ENCODE data around the gene MRPS12. TPM values are rescaled to one million over a fixed set of nuclear protein-coding genes. Genes with fewer than 3 reads are reported as not detected.

MRPS12 gene
- total and polyA plus RNA-seq, 4 donors = 14.3 to 33.3 (median 20.4) TPM

DNA sequence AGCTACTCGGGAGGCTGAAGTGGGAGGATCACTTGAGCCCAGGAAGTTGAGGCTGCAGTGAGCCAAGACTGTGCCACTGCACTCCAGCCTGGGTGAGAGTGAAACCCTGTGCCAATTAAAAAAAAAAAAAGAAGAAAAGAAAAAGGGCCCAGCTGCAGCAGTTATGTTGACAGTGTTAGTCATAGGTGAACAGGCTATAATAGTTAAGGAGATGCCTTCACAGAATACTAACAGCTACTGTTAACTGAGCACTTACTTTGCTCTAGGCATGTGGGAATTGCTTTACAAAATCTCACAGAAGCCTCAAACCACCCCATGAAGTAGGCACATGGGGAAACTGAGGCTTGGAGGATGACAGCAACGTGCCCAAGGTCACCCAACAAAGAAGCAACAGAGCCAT is 40.9 kb downstream of the MRPS12 start:
- H3K9me3 ChIP-seq (ENCODE audit: control insufficient read depth, low read length) = no peaks in the 10 kb centered on the region
- no peak overlapping the region for H3K27ac ChIP-seq (ENCODE audit: low read depth in 1 of 2, low read length in 2 of 2)
- DNase-seq (no peak), ATAC-seq (ENCODE audit: low FRiP score) (no peak)
- H3K27me3 ChIP-seq (ENCODE audit: control insufficient read depth in 1 of 2, insufficient read depth in 2 of 2, low read length in 1 of 2) = no peaks in the 10 kb centered on the region
- intact Hi-C loops (cut with DNase I) = no loop called here
- no peaks in the 10 kb centered on the region for H3K4me1 ChIP-seq (ENCODE audit: control insufficient read depth in 1 of 2, insufficient read depth in 2 of 2, low read length in 2 of 2)
- no peak overlapping the region for H3K4me3 ChIP-seq (ENCODE audit: low read length in 2 of 2)
- WGBS, 2 donors = 93 to 98% methylated on average over 2 of the region's 2 CpGs
- H3K36me3 ChIP-seq (ENCODE audit: control insufficient read depth in 1 of 2, insufficient read depth in 2 of 2, low read length in 1 of 2) = no peaks in the 10 kb centered on the region

DNA sequence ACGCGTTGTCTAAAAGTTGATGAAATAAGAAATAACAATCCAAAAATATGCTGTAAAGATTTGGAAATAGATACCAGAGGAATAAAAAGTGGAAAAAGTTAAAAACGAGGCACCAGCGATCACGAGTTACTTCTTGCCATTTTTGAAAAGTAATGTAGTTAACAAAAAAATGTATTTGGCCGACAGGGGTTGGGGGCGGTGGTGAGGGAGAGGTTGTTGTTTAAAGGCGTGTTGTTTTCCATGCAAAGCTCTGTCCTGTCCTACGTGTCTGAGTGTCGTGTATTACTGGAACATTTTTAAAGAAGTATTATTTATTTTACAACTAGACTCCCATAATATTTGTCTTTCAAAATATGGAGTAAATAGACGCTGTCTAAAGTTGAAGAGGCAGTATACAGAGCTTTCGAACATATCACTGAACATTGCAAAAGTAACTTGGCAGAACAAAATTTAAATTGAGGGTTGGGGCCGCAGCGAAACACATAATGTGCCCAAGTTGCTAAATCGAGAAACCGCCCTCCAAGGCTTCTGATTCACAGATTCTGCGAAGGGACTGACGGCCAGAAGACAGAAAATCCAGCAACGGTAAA is 44.0 kb downstream of the MRPS12 start:
- no peaks in the 10 kb centered on the region for H3K27me3 ChIP-seq (ENCODE audit: control insufficient read depth in 1 of 2, insufficient read depth in 2 of 2, low read length in 1 of 2)
- no peaks in the 10 kb centered on the region for H3K9me3 ChIP-seq (ENCODE audit: control insufficient read depth, low read length)
- DNase-seq (no peak), ATAC-seq (ENCODE audit: low FRiP score) (no peak)
- peak overlapping the region in 1 of 2 donors; percentile 35 for H3K27ac ChIP-seq (ENCODE audit: low read depth in 1 of 2, low read length in 2 of 2)
- WGBS, 2 donors = 3 to 6% methylated on average over 19 of the region's 19 CpGs
- H3K4me3 ChIP-seq (ENCODE audit: low read length in 2 of 2) = peak overlapping the region; percentile 32 to 52
- H3K4me1 ChIP-seq (ENCODE audit: control insufficient read depth in 1 of 2, insufficient read depth in 2 of 2, low read length in 2 of 2) = no peaks in the 10 kb centered on the region
- H3K36me3 ChIP-seq (ENCODE audit: control insufficient read depth in 1 of 2, insufficient read depth in 2 of 2, low read length in 1 of 2) = no peaks in the 10 kb centered on the region
- intact Hi-C loops (cut with DNase I) = loop anchor here (5.0 kb wide), 1 partner anchor 58 kb away; the partner anchor contains the start of gene FBXO27 (in 2 of the 2)

DNA sequence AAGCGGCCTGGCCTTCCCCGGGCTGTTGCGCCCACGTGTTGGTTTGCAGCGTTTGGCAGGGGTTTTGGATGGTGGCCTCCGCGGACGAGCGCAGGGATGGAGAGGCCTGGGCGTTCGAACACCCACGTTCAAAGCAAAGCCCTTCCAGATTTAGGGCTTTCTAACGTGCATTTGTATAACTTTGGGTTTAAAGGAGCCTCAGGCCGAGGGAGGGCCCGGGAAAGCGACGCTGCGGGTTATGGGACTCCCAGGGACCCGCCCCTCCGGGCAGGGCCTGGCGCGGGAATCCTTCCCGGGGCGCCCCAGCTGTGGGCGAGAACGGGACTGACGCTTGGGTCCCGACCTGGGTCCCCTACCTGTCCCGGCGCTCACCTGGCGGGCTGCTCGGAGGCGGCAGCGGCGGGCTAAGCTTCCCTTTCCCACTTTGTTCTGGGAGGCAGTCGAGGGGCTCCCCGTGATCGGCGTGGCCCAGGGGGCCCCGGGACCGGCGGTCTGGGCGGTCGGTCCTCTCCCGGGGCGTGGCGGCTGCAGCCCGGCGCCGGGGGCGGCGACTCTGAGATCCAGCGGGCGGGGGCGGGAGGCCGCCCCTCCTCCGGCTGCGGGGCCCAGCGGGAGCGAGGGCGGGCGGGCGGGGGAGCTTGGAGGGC is 44.6 kb downstream of the MRPS12 start, which contains the start of gene FBXO17:
FBXO17 (minus strand) TSS at position 529 of the 647 bp plus-strand sequence. CDS start 25,423 bp downstream, outside the sequence.
- Histone ChIP-seq H3K36me3 (ENCODE audit: control insufficient read depth in 1 of 2, insufficient read depth in 2 of 2, low read length in 1 of 2) (no peaks in the 10 kb centered on the region), H3K27ac (ENCODE audit: low read depth in 1 of 2, low read length in 2 of 2) (peak within 1 kb of the TSS; percentile 49 to 65), H3K4me1 (ENCODE audit: control insufficient read depth in 1 of 2, insufficient read depth in 2 of 2, low read length in 2 of 2) (no peaks in the 10 kb centered on the region), H3K9me3 (ENCODE audit: control insufficient read depth, low read length) (no peaks in the 10 kb centered on the region), H3K4me3 (ENCODE audit: low read length in 2 of 2) (peak within 1 kb of the TSS; percentile 32 to 52), H3K27me3 (ENCODE audit: control insufficient read depth in 1 of 2, insufficient read depth in 2 of 2, low read length in 1 of 2) (no peaks in the 10 kb centered on the region)
- 0 to 1% methylated on average over 45 to 63 of the region's 63 CpGs for WGBS, 2 donors
- peak; percentile 71 to 85 for DNase-seq
- ATAC-seq (ENCODE audit: low FRiP score) = peak; percentile 92
- intact Hi-C loops (cut with DNase I) = loop anchor here (5.0 kb wide), 1 partner anchor 57 kb away; the partner anchor contains the start of gene FBXO27 (in 2 of the 2)

DNA sequence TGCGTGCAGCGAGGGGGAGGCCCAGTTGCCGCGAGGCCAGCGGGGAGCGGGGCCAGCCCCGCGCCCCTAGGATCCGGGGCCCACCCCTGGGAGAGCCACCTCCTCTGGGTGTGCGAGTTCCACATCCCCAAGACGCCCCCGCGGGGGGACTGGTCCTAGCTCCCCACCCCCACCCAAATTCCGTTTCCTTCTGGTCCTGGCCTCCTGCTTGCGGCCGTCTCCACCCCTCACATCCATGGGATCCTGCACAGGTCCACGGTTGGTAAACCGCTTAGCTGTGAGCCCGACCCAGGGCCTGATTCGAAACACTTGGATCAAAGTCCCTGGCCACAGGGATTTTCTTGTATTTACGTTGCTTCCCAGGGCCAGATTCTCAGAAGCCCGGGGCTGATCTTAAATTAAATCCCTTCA is 45.1 kb downstream of the MRPS12 start:
- no peaks in the 10 kb centered on the region for H3K36me3 ChIP-seq (ENCODE audit: control insufficient read depth in 1 of 2, insufficient read depth in 2 of 2, low read length in 1 of 2)
- DNase-seq (peak in 1 of 2 donors; percentile 50), ATAC-seq (ENCODE audit: low FRiP score) (no peak)
- peaks cover 1% of the 10 kb centered on the region for H3K9me3 ChIP-seq (ENCODE audit: control insufficient read depth, low read length)
- peak overlapping the region in 1 of 2 donors; percentile 65 for H3K27ac ChIP-seq (ENCODE audit: low read depth in 1 of 2, low read length in 2 of 2)
- no peaks in the 10 kb centered on the region for H3K27me3 ChIP-seq (ENCODE audit: control insufficient read depth in 1 of 2, insufficient read depth in 2 of 2, low read length in 1 of 2)
- 1 to 4% methylated on average over 11 to 22 of the region's 22 CpGs for WGBS, 2 donors
- no peaks in the 10 kb centered on the region for H3K4me1 ChIP-seq (ENCODE audit: control insufficient read depth in 1 of 2, insufficient read depth in 2 of 2, low read length in 2 of 2)
- peak overlapping the region; percentile 32 to 52 for H3K4me3 ChIP-seq (ENCODE audit: low read length in 2 of 2)
- intact Hi-C loops (cut with DNase I) = loop anchor here (5.0 kb wide), 1 partner anchor 56 kb away; the partner anchor contains the start of gene FBXO27 (in 2 of the 2)

DNA sequence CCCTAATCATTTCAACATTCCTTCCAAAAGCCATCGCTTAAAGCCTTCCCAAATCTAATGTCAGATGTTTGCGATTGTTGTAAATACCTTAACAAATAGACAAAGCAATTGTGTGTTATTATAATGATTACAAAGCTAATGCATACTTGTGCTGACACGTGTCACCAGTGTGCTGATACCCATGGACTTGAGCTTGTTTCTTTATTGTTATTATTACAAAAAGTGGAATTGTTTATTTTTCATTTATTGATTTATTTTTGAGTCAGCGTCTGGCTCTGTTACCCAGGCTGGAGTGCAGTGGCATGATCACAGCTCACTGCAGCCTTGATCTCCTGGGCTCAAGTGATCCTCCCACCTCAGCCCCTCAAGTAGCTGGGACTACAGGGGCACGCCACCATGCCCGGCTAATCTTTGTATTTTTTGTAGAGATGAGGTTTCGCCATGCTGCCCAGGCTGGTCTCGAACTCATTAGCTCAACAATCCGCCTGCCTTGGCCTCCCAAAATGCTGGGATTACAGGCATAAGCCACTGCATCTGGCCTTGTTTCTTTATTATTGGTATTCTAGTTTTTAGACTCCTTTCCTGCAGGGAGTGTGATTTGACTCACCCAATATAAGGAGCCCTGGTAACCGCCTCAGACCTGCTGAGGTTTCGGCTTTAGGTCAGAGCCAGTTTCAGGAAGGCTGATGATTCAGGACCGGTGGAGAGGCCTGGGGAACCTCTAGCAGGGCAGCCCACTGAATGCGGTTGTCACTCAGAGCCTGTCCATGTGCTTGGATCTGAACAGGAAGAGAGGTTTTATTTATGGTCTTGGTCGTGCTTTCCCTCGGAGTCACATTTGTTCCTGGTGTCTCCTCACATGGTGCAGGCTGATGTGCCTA is 46.9 kb downstream of the MRPS12 start:
- H3K4me1 ChIP-seq (ENCODE audit: control insufficient read depth in 1 of 2, insufficient read depth in 2 of 2, low read length in 2 of 2) = no peaks in the 10 kb centered on the region
- no peaks in the 10 kb centered on the region for H3K36me3 ChIP-seq (ENCODE audit: control insufficient read depth in 1 of 2, insufficient read depth in 2 of 2, low read length in 1 of 2)
- DNase-seq (no peak), ATAC-seq (ENCODE audit: low FRiP score) (no peak)
- WGBS, 2 donors = 83 to 86% methylated on average over 15 of the region's 15 CpGs
- no peak overlapping the region for H3K27ac ChIP-seq (ENCODE audit: low read depth in 1 of 2, low read length in 2 of 2)
- intact Hi-C loops (cut with DNase I) = loop anchor here (5.0 kb wide), 1 partner anchor 55 kb away; the partner anchor contains the start of gene FBXO27 (in 2 of the 2)
- no peaks in the 10 kb centered on the region for H3K27me3 ChIP-seq (ENCODE audit: control insufficient read depth in 1 of 2, insufficient read depth in 2 of 2, low read length in 1 of 2)
- H3K9me3 ChIP-seq (ENCODE audit: control insufficient read depth, low read length) = peaks cover 1% of the 10 kb centered on the region
- no peak overlapping the region for H3K4me3 ChIP-seq (ENCODE audit: low read length in 2 of 2)

DNA sequence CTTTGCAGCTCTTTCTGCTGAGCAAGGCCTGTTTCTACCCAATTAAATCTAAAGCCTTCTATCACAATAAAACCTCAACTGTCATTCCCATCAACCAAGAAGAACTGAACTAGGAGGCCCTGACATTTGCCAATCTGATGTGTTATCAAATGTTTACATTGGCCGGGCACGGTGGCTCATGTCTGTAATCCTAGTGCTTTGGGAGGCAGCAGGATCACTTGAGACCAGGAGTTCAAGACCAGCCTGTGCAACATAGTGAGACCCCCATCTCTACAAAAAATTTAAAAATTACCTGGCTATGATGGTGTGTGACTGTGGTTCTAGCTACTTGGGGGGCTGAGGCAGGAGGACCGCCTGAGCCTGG is 47.6 kb downstream of the MRPS12 start:
- Histone ChIP-seq H3K27me3 (ENCODE audit: control insufficient read depth in 1 of 2, insufficient read depth in 2 of 2, low read length in 1 of 2) (no peaks in the 10 kb centered on the region), H3K27ac (ENCODE audit: low read depth in 1 of 2, low read length in 2 of 2) (no peak overlapping the region), H3K9me3 (ENCODE audit: control insufficient read depth, low read length) (peaks cover 1% of the 10 kb centered on the region), H3K4me1 (ENCODE audit: control insufficient read depth in 1 of 2, insufficient read depth in 2 of 2, low read length in 2 of 2) (no peaks in the 10 kb centered on the region), H3K4me3 (ENCODE audit: low read length in 2 of 2) (no peak overlapping the region), H3K36me3 (ENCODE audit: control insufficient read depth in 1 of 2, insufficient read depth in 2 of 2, low read length in 1 of 2) (no peaks in the 10 kb centered on the region)
- ATAC-seq (ENCODE audit: low FRiP score) (no peak), DNase-seq (no peak)
- 68 to 69% methylated on average over 3 of the region's 3 CpGs for WGBS, 2 donors
- intact Hi-C loops (cut with DNase I) = loop anchor here (5.0 kb wide), 1 partner anchor 54 kb away; the partner anchor contains the start of gene FBXO27 (in 2 of the 2)

DNA sequence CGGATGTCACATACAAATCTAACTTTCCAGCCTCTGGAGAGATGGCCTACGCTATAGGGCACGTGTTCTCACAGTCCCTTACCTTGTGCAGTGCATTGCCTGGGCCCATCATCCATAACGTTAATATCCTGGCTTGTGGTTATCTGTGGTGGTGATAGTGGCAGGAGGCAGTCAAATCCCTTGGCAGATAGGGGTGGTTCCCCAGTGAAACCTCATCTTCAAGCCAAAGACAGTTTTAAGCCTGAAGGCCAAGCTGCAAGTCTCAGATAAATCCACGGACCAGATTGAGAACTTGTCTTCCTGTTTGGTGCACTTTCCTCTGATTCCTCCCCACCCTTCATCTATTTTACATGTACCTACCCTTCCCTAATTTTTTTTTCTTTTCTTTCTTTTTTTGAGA is 49.1 kb downstream of the MRPS12 start:
- no peak overlapping the region for H3K4me3 ChIP-seq (ENCODE audit: low read length in 2 of 2)
- DNase-seq = no peak
- ATAC-seq (ENCODE audit: low FRiP score) = no peak
- H3K9me3 ChIP-seq (ENCODE audit: control insufficient read depth, low read length) = peaks cover 1% of the 10 kb centered on the region
- whole genome bisulfite sequencing, 2 donors = 72 to 81% methylated on average over 5 of the region's 5 CpGs
- intact Hi-C loops (cut with DNase I) = loop anchor here (5.0 kb wide), 1 partner anchor 52 kb away; the partner anchor contains the start of gene FBXO27 (in 2 of the 2)
- no peaks in the 10 kb centered on the region for H3K36me3 ChIP-seq (ENCODE audit: control insufficient read depth in 1 of 2, insufficient read depth in 2 of 2, low read length in 1 of 2)
- H3K27ac ChIP-seq (ENCODE audit: low read depth in 1 of 2, low read length in 2 of 2) = no peak overlapping the region
- no peaks in the 10 kb centered on the region for H3K4me1 ChIP-seq (ENCODE audit: control insufficient read depth in 1 of 2, insufficient read depth in 2 of 2, low read length in 2 of 2)
- no peaks in the 10 kb centered on the region for H3K27me3 ChIP-seq (ENCODE audit: control insufficient read depth in 1 of 2, insufficient read depth in 2 of 2, low read length in 1 of 2)

DNA sequence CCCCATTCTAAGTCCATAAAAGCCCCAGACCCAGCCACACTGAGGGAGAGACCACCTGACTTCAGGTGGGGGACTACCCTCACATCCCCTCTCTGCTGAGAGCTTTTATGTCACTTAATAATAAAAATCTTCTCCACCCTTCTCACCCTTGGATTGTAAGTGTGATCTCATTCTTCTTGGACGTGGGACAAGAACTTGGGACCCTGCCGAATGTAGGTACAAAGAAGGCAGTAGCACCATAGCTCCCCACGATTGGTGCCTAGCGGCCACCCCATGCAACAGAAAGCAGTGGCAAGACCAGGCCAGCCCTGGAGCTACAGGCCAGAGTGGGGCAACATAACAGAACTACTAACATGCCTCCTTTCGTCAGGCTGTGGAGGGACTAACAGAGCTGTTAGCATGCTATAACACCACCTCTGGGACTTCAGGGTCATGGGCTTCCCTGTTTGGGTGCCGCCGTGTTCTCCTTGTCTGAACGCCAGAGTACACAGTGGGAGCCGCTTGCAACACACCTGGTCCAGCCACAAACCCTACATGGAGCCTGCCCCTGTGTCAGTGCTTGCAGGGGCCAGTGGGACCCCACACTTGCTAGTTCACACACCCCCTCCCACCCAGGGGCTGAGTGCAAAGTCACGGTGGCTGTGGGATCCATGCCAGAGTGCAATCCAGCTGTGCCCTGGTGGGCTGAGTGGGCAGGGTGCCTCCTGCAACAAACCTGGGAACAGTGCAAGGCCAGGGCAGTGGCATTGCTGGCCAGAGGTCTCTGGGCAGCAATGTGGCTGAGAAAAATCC is 50.0 kb downstream of the MRPS12 start:
- H3K36me3 ChIP-seq (ENCODE audit: control insufficient read depth in 1 of 2, insufficient read depth in 2 of 2, low read length in 1 of 2) = no peaks in the 10 kb centered on the region
- DNase-seq = no peak
- peaks cover 3% of the 10 kb centered on the region for H3K9me3 ChIP-seq (ENCODE audit: control insufficient read depth, low read length)
- no peaks in the 10 kb centered on the region for H3K27me3 ChIP-seq (ENCODE audit: control insufficient read depth in 1 of 2, insufficient read depth in 2 of 2, low read length in 1 of 2)
- ATAC-seq (ENCODE audit: low FRiP score) = no peak
- H3K27ac ChIP-seq (ENCODE audit: low read depth in 1 of 2, low read length in 2 of 2) = no peak overlapping the region
- no peaks in the 10 kb centered on the region for H3K4me1 ChIP-seq (ENCODE audit: control insufficient read depth in 1 of 2, insufficient read depth in 2 of 2, low read length in 2 of 2)
- intact Hi-C loops (cut with DNase I) = no loop called here
- 91 to 92% methylated on average over 10 of the region's 10 CpGs for WGBS, 2 donors
- no peak overlapping the region for H3K4me3 ChIP-seq (ENCODE audit: low read length in 2 of 2)

All from aorta (tissue), 5 donors.